ENCODE measurements around the gene NPVF.

NPVF gene

GRCh38 chr7:25180946-25181345 is 47.3 kb downstream of the NPVF start:
- no peak overlapping the region for H3K27ac ChIP-seq
- TF ChIP-seq, protein P1, sequence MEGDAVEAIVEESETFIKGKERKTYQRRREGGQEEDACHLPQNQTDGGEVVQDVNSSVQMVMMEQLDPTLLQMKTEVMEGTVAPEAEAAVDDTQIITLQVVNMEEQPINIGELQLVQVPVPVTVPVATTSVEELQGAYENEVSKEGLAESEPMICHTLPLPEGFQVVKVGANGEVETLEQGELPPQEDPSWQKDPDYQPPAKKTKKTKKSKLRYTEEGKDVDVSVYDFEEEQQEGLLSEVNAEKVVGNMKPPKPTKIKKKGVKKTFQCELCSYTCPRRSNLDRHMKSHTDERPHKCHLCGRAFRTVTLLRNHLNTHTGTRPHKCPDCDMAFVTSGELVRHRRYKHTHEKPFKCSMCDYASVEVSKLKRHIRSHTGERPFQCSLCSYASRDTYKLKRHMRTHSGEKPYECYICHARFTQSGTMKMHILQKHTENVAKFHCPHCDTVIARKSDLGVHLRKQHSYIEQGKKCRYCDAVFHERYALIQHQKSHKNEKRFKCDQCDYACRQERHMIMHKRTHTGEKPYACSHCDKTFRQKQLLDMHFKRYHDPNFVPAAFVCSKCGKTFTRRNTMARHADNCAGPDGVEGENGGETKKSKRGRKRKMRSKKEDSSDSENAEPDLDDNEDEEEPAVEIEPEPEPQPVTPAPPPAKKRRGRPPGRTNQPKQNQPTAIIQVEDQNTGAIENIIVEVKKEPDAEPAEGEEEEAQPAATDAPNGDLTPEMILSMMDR (IDR thresholded peaks at IDR 0.05; ENCODE audit: low read depth, low read length) = peak; percentile 29; the same call in 1 of the 2 replicates
- no peaks in the 10 kb centered on the region for H3K27me3 ChIP-seq (ENCODE audit: insufficient read depth, low read depth, severe bottlenecking)
- peaks cover 3% of the 10 kb centered on the region for H3K9me3 ChIP-seq (ENCODE audit: severe bottlenecking)
- DNase-seq = peak; percentile 16
- H3K4me3 ChIP-seq (ENCODE audit: low read depth, low read length) = no peak overlapping the region; the same call in 1 of the 2 replicates
- no peaks in the 10 kb centered on the region for H3K36me3 ChIP-seq

- Histone ChIP-seq H3K27ac (peak overlapping the region; percentile 54), H3K27me3 (ENCODE audit: insufficient read depth, low read depth, severe bottlenecking) (no peaks in the 10 kb centered on the region), H3K36me3 (no peaks in the 10 kb centered on the region), H3K9me3 (ENCODE audit: severe bottlenecking) (peaks cover 3% of the 10 kb centered on the region), H3K4me3 (ENCODE audit: low read depth, low read length) (peak overlapping the region; percentile 73)
- TF ChIP-seq, protein P1 (IDR thresholded peaks at IDR 0.05; ENCODE audit: low read depth, low read length) = no peak
- no peak for DNase-seq
These were observed 47.7 kb downstream of the NPVF start for GRCh38 chr7:25180592-25180923.

GRCh38 chr7:25179771-25180591 is 48.3 kb downstream of the NPVF start:
- Histone ChIP-seq H3K36me3 (no peaks in the 10 kb centered on the region), H3K27ac (peak overlapping the region; percentile 63), H3K27me3 (ENCODE audit: insufficient read depth, low read depth, severe bottlenecking) (no peaks in the 10 kb centered on the region), H3K4me3 (ENCODE audit: low read depth, low read length) (peak overlapping the region; percentile 73), H3K9me3 (ENCODE audit: severe bottlenecking) (peaks cover 3% of the 10 kb centered on the region)
- TF ChIP-seq, protein P1 (IDR thresholded peaks at IDR 0.05; ENCODE audit: low read depth, low read length) = peak; percentile 75
- peak; percentile 94 for DNase-seq

GRCh38 chr7:25179325-25179724 is 49.0 kb downstream of the NPVF start:
- Histone ChIP-seq H3K4me3 (ENCODE audit: low read depth, low read length) (peak overlapping the region; percentile 73), H3K27me3 (ENCODE audit: insufficient read depth, low read depth, severe bottlenecking) (no peaks in the 10 kb centered on the region), H3K36me3 (no peaks in the 10 kb centered on the region), H3K9me3 (ENCODE audit: severe bottlenecking) (peaks cover 3% of the 10 kb centered on the region), H3K27ac (no peak overlapping the region)
- TF ChIP-seq, protein P1 (IDR thresholded peaks at IDR 0.05; ENCODE audit: low read depth, low read length) = no peak
- no peak for DNase-seq

Measured in WERI-Rb-1 (cell line).